AG04450 (cell line): Measurements from ENCODE around the gene MBD2. TPM values are rescaled to one million over a fixed set of nuclear protein-coding genes. Genes with fewer than 3 reads are reported as not detected.

ENCODE experiments used
- CTCF ChIA-PET: fragments of 300-600, 350-600 bp; formaldehyde crosslinking; extraction: SDS; loops from one replicate; lab custom pipeline; 2022; ENCODE audit warnings: antibody characterized with exemption, inconsistent platforms; lab: Charles Lee
- POLR2A ChIA-PET: fragments of 350-600 bp; formaldehyde crosslinking; extraction: SDS; loops from one replicate; lab custom pipeline; 2021; ENCODE audit warnings: antibody characterized with exemption, inconsistent platforms; lab: Yijun Ruan, JAX
- DNase-seq: peaks from one replicate; pipeline ENCODE4 v3.0.0-alpha.2; 2011; ENCODE audit warnings: low read depth, low spot score
- H3K27ac ChIP-seq: one replicate; pipeline ENCODE4 v1.5.1; 2012; ENCODE audit warnings: low read depth, low read length, control low read depth
- H3K27me3 ChIP-seq: one replicate; pipeline ENCODE4 v1.6.0; 2012; ENCODE audit warnings: low read length; ENCODE audit not compliant: control insufficient read depth, insufficient read depth
- H3K4me3 ChIP-seq: 2 replicates; pipeline ENCODE4 v1.5.1; 2011; ENCODE audit warnings: mild to moderate bottlenecking, low read depth, low read length, control low read depth
- H3K9me3 ChIP-seq: 2 replicates; pipeline ENCODE4 v1.5.1; 2012; ENCODE audit warnings: low read length; ENCODE audit not compliant: control insufficient read depth, insufficient read depth
- polyA plus RNA-seq: library from polyadenylated mRNA; depleted of rRNA; stranded (reverse); fragments of >200 nt; gene quantifications from 2 replicates; pipeline ENCODE4 v1.2.3, GENCODE V29; 2011
- TF ChIP-seq, protein P1 (sequence below): IDR thresholded peaks from 2 replicates; pipeline ENCODE4 v1.5.1; 2011; ENCODE audit warnings: low read depth, low read length, control low read depth, inconsistent platforms

The MBD2 gene
- polyA plus RNA-seq, 1 experiment = 30.6 TPM

DNA sequence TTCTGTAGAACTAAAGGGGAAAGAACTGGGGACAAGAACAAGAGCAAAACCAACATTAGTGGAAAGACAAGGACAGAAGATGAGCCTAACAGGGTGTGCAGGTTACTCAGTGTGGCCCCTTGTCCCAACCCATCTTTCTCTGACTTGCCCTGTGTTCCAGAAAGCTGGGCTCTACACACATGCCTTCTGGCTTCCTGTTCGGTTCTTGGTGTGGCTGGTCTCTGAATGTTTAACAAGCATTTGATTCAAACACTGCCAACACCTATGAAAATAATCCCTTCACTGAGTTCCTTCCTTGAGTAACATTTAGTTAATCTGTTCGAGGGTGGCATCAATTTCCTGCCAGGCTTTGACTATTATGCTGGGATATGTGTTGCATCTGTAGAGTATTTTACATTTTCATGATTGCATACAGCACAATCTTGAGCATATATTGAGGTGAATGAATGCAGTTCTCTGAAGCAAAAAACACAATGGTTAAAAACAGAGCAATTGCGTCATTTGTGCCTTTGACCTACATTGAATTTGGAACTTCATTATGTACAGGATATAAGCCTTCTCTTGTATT, 83.3 kb downstream of the MBD2 start:
- no peak for DNase-seq
- POLR2A ChIA-PET = no interaction called here
- H3K27me3 ChIP-seq = no peaks in the 10 kb centered on the region
- TF ChIP-seq, protein P1, sequence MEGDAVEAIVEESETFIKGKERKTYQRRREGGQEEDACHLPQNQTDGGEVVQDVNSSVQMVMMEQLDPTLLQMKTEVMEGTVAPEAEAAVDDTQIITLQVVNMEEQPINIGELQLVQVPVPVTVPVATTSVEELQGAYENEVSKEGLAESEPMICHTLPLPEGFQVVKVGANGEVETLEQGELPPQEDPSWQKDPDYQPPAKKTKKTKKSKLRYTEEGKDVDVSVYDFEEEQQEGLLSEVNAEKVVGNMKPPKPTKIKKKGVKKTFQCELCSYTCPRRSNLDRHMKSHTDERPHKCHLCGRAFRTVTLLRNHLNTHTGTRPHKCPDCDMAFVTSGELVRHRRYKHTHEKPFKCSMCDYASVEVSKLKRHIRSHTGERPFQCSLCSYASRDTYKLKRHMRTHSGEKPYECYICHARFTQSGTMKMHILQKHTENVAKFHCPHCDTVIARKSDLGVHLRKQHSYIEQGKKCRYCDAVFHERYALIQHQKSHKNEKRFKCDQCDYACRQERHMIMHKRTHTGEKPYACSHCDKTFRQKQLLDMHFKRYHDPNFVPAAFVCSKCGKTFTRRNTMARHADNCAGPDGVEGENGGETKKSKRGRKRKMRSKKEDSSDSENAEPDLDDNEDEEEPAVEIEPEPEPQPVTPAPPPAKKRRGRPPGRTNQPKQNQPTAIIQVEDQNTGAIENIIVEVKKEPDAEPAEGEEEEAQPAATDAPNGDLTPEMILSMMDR = no peak
- H3K27ac ChIP-seq = no peak overlapping the region
- CTCF ChIA-PET = interaction anchor here (1.6 kb wide), 1 partner anchor 13 kb away, joined by 5 read pairs; no protein-coding TSS in a partner anchor
- H3K4me3 ChIP-seq = no peak overlapping the region
- peaks cover 3% of the 10 kb centered on the region; the same call in 1 of the 2 replicates for H3K9me3 ChIP-seq

DNA sequence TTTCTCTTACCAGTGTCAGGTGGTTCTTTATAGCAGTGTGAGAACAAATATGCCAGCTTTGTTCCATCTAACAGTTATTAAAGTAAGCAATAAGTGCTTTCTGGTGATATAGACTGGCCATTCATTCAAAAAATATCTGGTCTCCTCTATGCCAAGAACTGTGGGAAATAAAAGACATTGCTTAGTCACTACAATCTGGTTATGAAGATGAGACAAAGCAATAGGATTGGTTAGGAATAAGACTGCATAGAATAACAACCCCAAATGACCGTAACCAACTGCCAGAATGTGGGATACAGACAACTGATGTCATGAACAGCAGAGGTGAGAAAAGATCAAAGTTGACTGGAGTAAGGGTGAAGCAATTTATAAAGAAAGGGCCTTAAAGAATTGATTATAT, 83.8 kb downstream of the MBD2 start:
- Histone ChIP-seq H3K27ac (no peak overlapping the region), H3K27me3 (no peaks in the 10 kb centered on the region), H3K9me3 (peaks cover 3% of the 10 kb centered on the region; the same call in 1 of the 2 replicates), H3K4me3 (no peak overlapping the region)
- ChIA-PET CTCF (interaction anchor here (1.6 kb wide), 1 partner anchor 13 kb away, joined by 5 read pairs; no protein-coding TSS in a partner anchor), POLR2A (no interaction called here)
- no peak for DNase-seq
- TF ChIP-seq, protein P1 = no peak

DNA sequence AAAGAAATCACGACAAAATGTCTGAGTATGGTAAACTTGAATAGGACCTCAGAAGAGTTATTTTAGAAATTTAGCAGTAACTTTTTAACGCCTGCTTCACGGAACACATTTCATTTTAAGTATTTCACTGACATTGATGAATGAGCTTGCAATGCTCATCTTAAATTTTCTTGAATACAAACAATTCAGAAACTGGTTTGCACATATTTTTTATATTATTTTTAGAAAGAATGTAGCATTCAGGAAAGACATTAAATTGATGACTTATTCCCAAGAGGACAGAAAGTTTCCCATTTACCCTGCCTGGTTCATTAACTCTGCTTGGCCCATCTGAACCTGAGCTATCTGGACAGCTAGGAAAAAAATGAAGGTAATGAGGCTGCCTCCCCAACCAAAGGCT, 89.3 kb downstream of the MBD2 start:
- TF ChIP-seq, protein P1 = no peak
- no peaks in the 10 kb centered on the region for H3K27me3 ChIP-seq
- ChIA-PET POLR2A (no interaction called here), CTCF (no interaction called here)
- no peak for DNase-seq
- no peak overlapping the region for H3K27ac ChIP-seq
- no peak overlapping the region for H3K4me3 ChIP-seq
- peaks cover 3% of the 10 kb centered on the region; the same call in 1 of the 2 replicates for H3K9me3 ChIP-seq

DNA sequence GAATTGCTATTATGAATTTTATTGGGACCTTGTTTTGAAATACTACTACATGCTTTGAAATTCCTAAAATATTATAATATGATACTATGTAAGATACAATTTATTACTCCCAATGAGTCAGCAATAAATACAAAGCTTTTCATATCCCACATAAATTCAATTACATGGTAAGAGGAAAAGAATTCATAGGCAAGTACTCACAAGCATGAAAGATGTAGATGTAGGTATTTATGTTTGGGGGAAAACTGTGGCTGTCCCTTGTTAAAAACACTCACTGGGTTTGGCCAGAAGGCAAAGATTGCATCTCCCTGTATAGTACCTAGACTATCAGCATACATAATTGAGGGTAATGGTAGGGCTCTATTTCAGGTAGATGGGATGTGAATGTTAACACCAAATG, 90.4 kb downstream of the MBD2 start:
- H3K9me3 ChIP-seq = no peaks in the 10 kb centered on the region
- TF ChIP-seq, protein P1 = no peak
- ChIA-PET POLR2A (no interaction called here), CTCF (no interaction called here)
- no peak for DNase-seq
- no peaks in the 10 kb centered on the region for H3K27me3 ChIP-seq
- H3K27ac ChIP-seq = no peak overlapping the region
- no peak overlapping the region for H3K4me3 ChIP-seq

DNA sequence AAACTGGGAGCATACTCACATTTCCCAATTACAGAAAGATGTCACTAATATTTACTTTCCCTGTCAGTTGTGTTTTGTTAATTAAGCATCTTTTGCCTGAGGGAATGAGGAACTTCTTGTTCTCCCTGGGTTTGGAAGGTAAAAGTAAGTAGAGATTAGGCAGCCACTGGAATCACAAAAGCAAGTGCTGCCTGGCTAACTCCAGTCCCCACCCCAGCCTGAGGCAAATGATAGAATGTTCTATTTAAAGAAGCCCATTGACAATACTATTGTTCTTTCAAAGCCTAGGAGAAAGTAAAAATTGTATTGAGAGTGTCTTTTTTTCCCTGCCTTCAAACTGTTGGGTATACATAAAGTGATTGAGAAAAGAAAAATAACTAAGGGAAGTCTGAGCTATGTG, 93.8 kb downstream of the MBD2 start:
- H3K27ac ChIP-seq = no peak overlapping the region
- no peak for DNase-seq
- ChIA-PET POLR2A (no interaction called here), CTCF (interaction anchor here (1.7 kb wide), 1 partner anchor 11 kb away, joined by 12 read pairs; no protein-coding TSS in a partner anchor)
- H3K27me3 ChIP-seq = no peaks in the 10 kb centered on the region
- H3K4me3 ChIP-seq = no peak overlapping the region
- H3K9me3 ChIP-seq = no peaks in the 10 kb centered on the region
- TF ChIP-seq, protein P1 = no peak
